Neuronal stem cell (in vitro differentiated cells): ENCODE data around the gene KLHDC10. TPM values are rescaled to one million over a fixed set of nuclear protein-coding genes. Genes with fewer than 3 reads are reported as not detected.
"Not testable (repeated sequence)": the region's sequence is repeated elsewhere in the genome, so short reads cannot be mapped to it uniquely, and the experiment has no call there.

Source experiments
- DNase-seq: peaks from one replicate; pipeline ENCODE4 v3.0.0-alpha.2; 2013; ENCODE audit warnings: low spot score
- H2AFZ ChIP-seq: one replicate; pipeline ENCODE4 v1.6.1; 2013; ENCODE audit warnings: mild to moderate bottlenecking, low read length, inconsistent platforms
- H2AK5ac ChIP-seq: 2 replicates; pipeline ENCODE4 v1.6.1; 2013; ENCODE audit warnings: low read depth, mild to moderate bottlenecking, inconsistent platforms, low read length, moderate library complexity, mixed read lengths
- H2BK120ac ChIP-seq: 2 replicates; pipeline ENCODE4 v1.6.1; 2013; ENCODE audit warnings: low read depth, mild to moderate bottlenecking, inconsistent platforms, low read length, moderate library complexity, mixed read lengths
- H2BK12ac ChIP-seq: one replicate; pipeline ENCODE4 v1.6.1; 2013; ENCODE audit warnings: low read length, inconsistent platforms
- H2BK15ac ChIP-seq: 2 replicates; pipeline ENCODE4 v1.6.1; 2013; ENCODE audit warnings: mild to moderate bottlenecking, low read length, inconsistent platforms, mixed read lengths
- H2BK5ac ChIP-seq: one replicate; pipeline ENCODE4 v1.6.1; 2013; ENCODE audit warnings: inconsistent platforms, mild to moderate bottlenecking, low read length, moderate library complexity
- H3K14ac ChIP-seq: one replicate; pipeline ENCODE4 v1.6.1; 2013; ENCODE audit warnings: low read length, inconsistent platforms
- H3K18ac ChIP-seq: 2 replicates; pipeline ENCODE4 v1.6.1; 2013; ENCODE audit warnings: low read length, inconsistent platforms
- H3K23ac ChIP-seq: 2 replicates; pipeline ENCODE4 v1.6.1; 2013; ENCODE audit warnings: low read depth, mild to moderate bottlenecking, mixed read lengths, low read length, inconsistent platforms; ENCODE audit not compliant: poor library complexity
- H3K27ac ChIP-seq: replicated peaks from 3 replicates; pipeline ENCODE4 v1.5.1; 2013; ENCODE audit warnings: low read length, inconsistent platforms
- H3K27me3 ChIP-seq, 3 experiments: 2 replicates each; pipeline ENCODE4 v1.6.1; 2013; ENCODE audit warnings: low read length in 3 of 3, mild to moderate bottlenecking in 2 of 3, inconsistent platforms in 1 of 3, low read depth in 1 of 3, mixed read lengths in 1 of 3, moderate library complexity in 1 of 3; ENCODE audit not compliant: control insufficient read depth in 3 of 3, insufficient read depth in 3 of 3
- H3K36me3 ChIP-seq, 2 donors: replicated peaks in 1 of 2; 2 replicates each; pipeline ENCODE4 v1.6.1; 2013; ENCODE audit warnings: low read length in 2 of 2; ENCODE audit not compliant: control insufficient read depth in 2 of 2, insufficient read depth in 2 of 2
- H3K4ac ChIP-seq: 2 replicates; pipeline ENCODE4 v1.6.1; 2013; ENCODE audit warnings: inconsistent platforms, mild to moderate bottlenecking, low read length, moderate library complexity
- H3K4me1 ChIP-seq, 2 donors: 1 replicate in 1 of 2; 2 replicates in 1 of 2; pipeline ENCODE4 v1.6.1; 2013; ENCODE audit warnings: low read length in 2 of 2, low read depth in 1 of 2; ENCODE audit not compliant: control insufficient read depth in 2 of 2, insufficient read depth in 1 of 2
- H3K4me2 ChIP-seq: one replicate; pipeline ENCODE4 v1.6.1; 2013; ENCODE audit warnings: mild to moderate bottlenecking, low read length, inconsistent platforms; ENCODE audit not compliant: insufficient read depth, poor library complexity, severe bottlenecking
- H3K4me3 ChIP-seq, 2 donors: 2 replicates each; pipeline ENCODE4 v1.5.1; 2013; ENCODE audit warnings: low read length in 2 of 2, mild to moderate bottlenecking in 2 of 2, inconsistent platforms in 1 of 2, moderate library complexity in 1 of 2
- H3K79me1 ChIP-seq: one replicate; pipeline ENCODE4 v1.6.1; 2013; ENCODE audit warnings: low read depth, mild to moderate bottlenecking, inconsistent platforms, low read length, moderate library complexity
- H3K9ac ChIP-seq: one replicate; pipeline ENCODE4 v1.6.1; 2013; ENCODE audit warnings: mild to moderate bottlenecking, low read depth, low read length, inconsistent platforms; ENCODE audit not compliant: poor library complexity
- H3K9me3 ChIP-seq, 2 donors: replicated peaks in 1 of 2; 2 replicates each; pipeline versions ENCODE3 to v1.6.1; 2013; ENCODE audit warnings: low read length in 2 of 2, mild to moderate bottlenecking in 2 of 2, inconsistent platforms in 1 of 2, low read depth in 1 of 2, mixed read lengths in 1 of 2, moderate library complexity in 1 of 2; ENCODE audit not compliant: control insufficient read depth in 2 of 2, insufficient read depth in 1 of 2
- H4K8ac ChIP-seq: one replicate; pipeline ENCODE4 v1.6.1; 2013; ENCODE audit warnings: low read depth, mild to moderate bottlenecking, inconsistent platforms, low read length, moderate library complexity
- H4K91ac ChIP-seq: one replicate; pipeline ENCODE4 v1.6.1; 2013; ENCODE audit warnings: low read length, low read depth, mild to moderate bottlenecking, inconsistent platforms; ENCODE audit not compliant: poor library complexity
- WGBS, 2 donors: extraction: QIAGEN DNeasy Blood & Tissue Kit; methylation state at CpG; one replicate each; pipeline ENCODE4 v1.1.7; 2013; ENCODE audit warnings: missing lambda C conversion rate in 2 of 2, mixed read lengths in 1 of 2; ENCODE audit not compliant: insufficient read length in 2 of 2, insufficient replicate concordance in 1 of 2; ENCODE audit errors: extremely low coverage in 2 of 2; 5-methylcytosine and 5-hydroxymethylcytosine counted together
- small RNA-seq: library from polyadenylated mRNA; stranded (forward); fragments of <200 nt; extraction: miRNeasy Mini kit (QIAGEN cat#:217004); gene quantifications from one replicate; pipeline ENCODE3, GENCODE V24; 2013; ENCODE audit not compliant: insufficient read depth

The KLHDC10 gene

GRCh38 chr7:130182990-130183389 is 112.7 kb downstream of the KLHDC10 start:
- H3K4me1 ChIP-seq, result no peaks in the 10 kb centered on the region
- no peak overlapping the region for H2BK5ac ChIP-seq
- H3K14ac ChIP-seq, result no peak overlapping the region
- H2BK15ac ChIP-seq, result no peak overlapping the region
- H3K18ac ChIP-seq, result no peak overlapping the region
- no peaks in the 10 kb centered on the region for H3K27me3 ChIP-seq
- no CpG with 5 or more reads among the region's 2 CpGs for WGBS, 2 donors
- no peak for DNase-seq
- H3K27ac ChIP-seq, result no peak overlapping the region
- no peak overlapping the region for H2BK12ac ChIP-seq
- no peak overlapping the region for H4K8ac ChIP-seq
- H3K36me3 ChIP-seq, result peaks cover 12 to 96% of the 10 kb centered on the region in 2 donors
- no peak overlapping the region for H4K91ac ChIP-seq
- H3K79me1 ChIP-seq, result no peaks in the 10 kb centered on the region
- H2BK120ac ChIP-seq, result no peak overlapping the region
- no peak overlapping the region for H2AFZ ChIP-seq
- no peak overlapping the region for H2AK5ac ChIP-seq
- H3K4me3 ChIP-seq, result no peak overlapping the region
- H3K9me3 ChIP-seq, result no peaks in the 10 kb centered on the region
- H3K4me2 ChIP-seq, result no peak overlapping the region
- no peak overlapping the region for H3K23ac ChIP-seq
- H3K4ac ChIP-seq, result no peak overlapping the region
- H3K9ac ChIP-seq, result no peak overlapping the region

DNA sequence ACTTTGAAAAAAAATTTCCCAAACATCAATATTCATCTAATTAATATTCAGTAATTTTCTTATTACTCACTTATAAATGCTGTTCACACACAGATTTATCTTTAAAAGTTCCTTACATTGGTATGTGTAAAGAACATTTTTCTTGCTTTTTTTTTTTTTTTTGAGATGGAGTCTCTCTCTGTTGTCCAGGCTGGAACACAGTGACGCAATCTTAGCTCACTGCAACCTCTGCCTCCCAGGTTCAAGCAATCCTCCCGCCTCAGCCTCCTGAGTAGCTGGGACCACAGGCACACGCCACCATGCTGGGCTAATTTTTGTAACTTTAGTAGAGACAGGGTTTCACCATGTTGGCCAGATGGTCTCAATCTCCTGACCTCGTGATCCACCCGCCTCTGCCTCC is 114.0 kb downstream of the KLHDC10 start:
- not testable (repeated sequence) for H2BK120ac ChIP-seq, H2AK5ac ChIP-seq, H3K18ac ChIP-seq, H2BK12ac ChIP-seq, H3K23ac ChIP-seq, H2BK15ac ChIP-seq, H2AFZ ChIP-seq, H3K4me3 ChIP-seq, H3K9me3 ChIP-seq, H3K27ac ChIP-seq, H3K4me1 ChIP-seq, H4K8ac ChIP-seq, H3K14ac ChIP-seq, H3K27me3 ChIP-seq, H4K91ac ChIP-seq, DNase-seq, H3K4me2 ChIP-seq, H3K9ac ChIP-seq, H3K79me1 ChIP-seq, H2BK5ac ChIP-seq, H3K4ac ChIP-seq
- H3K36me3 ChIP-seq, result peaks cover 8 to 92% of the 10 kb centered on the region in 2 donors
- WGBS, 2 donors, result no CpG with 5 or more reads among the region's 5 CpGs

Small RNA genes within 50 kb of the gene (small RNA-seq; reads per million reads assigned to genes)
- gene RNA5SP245, result not detected
